Esophagus mucosa (tissue), 1 donor: ENCODE results near the gene STIP1. TPM values are rescaled to one million over a fixed set of nuclear protein-coding genes. Genes with fewer than 3 reads are reported as not detected.

Experiments used
- ATAC-seq: fragments of 200-7000 bp; cut with Tn5 transposase; one replicate; pipeline ENCODE4 v1.9.1; 2020
- total RNA-seq: library from RNA; stranded (reverse); gene quantifications from one replicate; pipeline ENCODE4 v1.2.4, GENCODE V29; 2023
- donor health status: DM: yes; HTN: yes; CAD: no.

Gene STIP1
- total RNA-seq, 1 donor from 2014 or later = 74.2 TPM

DNA sequence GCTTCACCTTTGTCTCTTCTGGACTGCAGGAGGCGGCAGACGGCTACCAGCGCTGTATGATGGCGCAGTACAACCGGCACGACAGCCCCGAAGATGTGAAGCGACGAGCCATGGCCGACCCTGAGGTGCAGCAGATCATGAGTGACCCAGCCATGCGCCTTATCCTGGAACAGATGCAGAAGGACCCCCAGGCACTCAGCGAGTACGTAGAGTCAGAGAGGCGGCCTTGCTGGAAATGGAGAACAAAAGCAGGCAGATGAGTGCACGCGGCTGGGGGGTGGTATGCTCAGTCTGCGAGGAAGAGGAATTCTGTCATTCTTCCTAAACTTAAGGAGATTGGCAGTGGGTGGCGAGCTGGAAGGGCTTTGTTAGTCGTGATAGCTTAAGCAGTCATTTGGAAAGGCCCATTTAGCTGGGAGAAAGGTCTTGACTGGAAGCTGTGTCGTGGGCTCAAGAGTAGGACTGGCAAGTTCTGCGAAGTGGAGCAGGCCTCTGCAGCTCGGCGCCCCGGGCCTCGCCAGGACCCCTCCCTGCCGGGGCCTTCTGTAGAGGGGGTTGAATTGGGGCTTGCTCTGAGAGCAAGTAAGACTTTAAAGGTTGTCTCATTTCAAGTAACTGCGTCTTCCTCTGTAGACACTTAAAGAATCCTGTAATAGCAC, 17.6 kb downstream of the STIP1 start:
- no peak for ATAC-seq

DNA sequence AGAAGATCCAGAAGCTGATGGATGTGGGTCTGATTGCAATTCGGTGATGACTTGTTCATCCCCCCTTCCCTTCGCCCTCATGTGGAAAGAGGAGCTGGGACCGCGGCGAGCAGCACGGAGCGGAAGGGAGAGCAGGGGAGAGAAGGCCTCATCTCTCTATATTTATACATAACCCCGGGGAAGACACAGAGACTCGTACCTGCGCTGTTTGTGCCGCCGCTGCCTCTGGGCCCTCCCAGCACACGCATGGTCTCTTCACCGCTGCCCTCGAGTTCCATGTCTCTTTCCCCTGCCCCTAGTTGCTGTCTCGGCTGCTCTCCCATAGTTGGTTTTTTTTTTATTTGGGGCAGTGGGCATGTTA, 18.1 kb downstream of the STIP1 start:
- no peak for ATAC-seq

DNA sequence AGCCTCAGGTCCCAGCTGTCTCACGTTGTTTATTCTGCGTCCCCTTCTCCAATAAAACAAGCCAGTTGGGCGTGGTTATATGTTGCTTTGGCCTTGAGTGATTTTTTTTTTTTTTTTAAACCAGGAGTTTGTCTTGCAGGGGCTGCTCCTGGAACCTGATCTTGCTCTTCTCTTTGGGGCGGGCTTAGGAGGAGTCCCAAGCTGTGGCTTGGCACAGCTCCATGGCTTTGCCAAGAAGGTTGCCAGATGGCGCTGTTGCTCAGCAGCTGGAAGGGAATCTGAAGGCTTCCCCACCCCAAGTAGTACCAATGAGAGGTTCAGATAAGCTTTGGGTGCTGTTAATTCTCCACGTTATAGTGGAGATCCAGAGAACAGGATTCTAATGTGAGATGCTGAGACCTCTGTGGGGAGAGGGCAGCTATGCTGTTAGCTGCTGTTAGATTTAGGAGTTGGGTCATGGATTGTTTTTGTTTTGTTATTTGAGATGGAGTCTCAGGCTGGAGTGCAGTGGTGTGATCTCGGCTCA, 18.6 kb downstream of the STIP1 start:
- peak; percentile 69 for ATAC-seq

DNA sequence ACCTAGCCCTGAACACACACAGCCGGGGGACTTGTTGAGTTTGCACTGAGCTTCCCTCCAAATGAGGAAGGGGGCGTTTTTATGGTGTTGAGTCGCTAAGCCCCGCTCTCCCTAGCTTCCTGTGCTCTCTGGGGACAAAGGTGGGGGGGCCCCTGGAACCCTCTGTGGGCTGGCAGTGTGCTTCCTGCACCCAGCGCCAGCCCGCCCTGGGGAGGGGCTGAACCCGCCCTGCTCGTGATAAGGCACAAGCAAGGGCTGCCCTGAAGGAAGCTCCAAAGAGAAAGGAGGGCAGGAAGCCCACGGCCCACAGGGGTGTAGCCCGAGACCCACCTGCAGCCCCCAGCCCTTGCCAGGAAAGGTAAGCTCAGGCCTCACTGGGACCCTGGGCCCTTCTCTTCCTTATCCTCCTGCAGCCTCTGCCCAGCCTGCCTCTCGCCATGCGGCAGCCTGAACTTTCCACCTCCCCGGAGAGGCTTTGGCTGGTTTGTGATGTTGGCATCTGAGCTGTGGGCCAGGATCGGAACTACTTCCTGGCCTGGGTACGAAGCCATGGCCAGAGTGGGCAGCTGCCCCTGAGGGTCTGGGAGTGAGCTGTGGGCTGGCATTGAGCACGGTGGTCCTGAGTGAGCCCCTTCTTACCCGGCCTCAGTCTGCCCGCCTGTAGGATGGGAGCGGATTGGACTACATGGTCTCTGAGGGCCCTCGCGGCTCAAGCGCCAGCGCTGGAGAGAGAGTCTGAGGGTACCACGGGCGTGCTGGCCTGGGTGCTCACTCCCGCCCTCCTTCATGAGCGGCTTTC, 20.7 kb downstream of the STIP1 start, which contains the start of gene FERMT3:
TSS of gene FERMT3 (plus strand) at position 265 of the 799 bp plus-strand sequence. CDS start 644 bp downstream, outside the sequence.
- ATAC-seq = peak; percentile 20

DNA sequence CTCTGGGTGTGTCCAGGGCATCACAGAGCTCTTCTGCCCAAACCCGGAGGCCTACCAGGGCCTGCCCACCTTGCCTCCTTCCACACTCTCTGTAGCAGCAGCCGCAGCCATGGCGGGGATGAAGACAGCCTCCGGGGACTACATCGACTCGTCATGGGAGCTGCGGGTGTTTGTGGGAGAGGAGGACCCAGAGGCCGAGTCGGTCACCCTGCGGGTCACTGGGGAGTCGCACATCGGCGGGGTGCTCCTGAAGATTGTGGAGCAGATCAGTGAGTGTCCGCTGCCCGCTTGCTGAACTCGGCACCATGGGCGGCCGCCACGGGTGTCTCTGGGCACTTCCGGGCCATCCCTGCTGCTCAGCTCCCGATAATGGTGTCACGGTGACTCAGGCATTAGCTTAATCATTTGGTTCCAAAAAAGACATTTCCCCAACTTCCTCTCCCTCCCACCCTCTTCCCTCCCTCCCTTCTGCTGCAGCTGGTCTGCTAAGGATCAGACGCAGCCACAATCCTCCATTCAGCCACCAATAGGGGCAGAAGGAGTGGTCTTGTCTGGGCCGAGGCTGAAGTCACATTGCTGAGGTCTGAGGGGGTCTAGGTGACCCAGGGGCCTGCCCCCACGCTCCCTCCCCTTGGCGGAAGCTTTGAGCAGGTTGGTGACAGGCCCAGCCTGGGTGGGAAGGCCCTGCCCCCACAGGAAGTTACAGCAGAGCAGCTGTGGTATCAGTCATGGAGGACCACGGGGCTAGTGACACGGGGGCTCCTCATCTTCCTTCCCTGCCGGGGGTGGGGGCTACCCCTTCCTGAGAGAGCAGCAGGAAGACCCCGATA, 21.5 kb downstream of the STIP1 start:
- ATAC-seq = peak; percentile 32

DNA sequence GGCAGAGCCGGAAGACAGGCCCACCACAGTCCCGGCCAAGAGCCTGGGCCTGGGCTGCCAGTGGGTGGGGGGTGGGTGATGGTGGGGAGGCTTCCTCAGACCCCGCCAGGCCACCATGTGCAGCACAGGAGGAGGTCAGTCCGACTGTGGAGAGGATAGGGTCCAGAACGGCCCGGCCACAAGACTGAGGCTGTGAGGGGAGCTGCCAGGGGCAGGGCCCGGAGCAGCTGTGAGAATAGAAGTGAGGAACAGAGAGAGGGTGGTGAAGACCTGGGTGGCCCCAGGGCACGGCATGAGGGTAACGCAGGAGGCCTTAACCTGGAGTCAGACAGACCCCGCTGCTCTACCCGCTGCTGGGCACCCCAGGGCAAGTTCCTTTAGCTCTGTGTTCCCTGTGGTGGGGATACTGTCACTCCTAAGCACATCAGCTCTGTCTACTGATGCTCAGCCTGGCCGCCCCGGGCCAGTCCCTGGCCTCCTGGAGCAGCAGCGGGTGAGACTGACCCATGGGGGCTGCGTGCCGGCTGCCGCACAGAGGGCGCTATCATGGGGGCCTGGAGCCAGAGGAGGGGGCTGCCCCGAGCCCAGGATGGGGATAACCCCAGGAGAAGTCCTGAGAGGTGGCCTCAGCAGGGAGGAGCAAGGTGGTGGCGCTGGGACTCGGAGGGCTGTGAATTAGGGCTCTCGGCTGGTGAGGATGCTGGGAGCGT, 22.3 kb downstream of the STIP1 start:
- no peak for ATAC-seq

DNA sequence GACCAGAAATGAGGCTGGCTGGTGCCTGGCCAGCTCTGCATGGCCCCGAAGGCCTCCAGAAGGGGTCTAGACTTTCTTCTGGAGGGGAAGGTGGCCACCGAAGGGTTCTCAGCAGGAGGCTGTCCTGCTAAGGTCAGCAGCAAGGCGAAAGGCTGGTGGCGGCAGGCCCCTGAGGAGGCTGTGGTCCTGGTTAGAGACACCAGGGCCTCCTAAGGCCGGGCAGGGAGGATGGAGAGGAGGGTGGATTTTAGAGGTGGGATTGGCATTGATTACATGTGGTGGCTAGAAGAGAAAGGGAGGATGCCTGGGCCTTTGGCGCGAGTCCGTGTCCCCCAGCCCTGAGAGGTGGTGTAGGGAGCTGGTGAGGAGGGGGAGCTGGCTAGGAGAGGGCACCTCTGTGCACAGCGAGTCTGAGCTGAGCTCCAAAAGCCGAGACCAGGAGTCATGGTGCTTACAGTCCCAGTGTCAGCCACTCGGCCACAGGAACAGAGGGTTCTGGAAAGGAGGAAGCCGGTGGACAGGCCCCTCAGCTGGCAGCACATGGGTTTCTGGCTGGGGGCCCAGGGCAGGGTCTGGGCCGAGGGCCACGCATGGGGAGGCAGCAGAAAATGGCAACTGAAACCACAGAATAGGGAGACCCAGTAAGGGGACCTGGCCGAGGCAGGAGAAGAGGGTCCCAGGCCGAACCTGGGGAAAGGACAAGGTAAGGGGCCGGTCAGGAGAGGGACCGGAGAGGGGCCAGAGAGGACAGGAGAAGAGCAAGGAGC, 23.0 kb downstream of the STIP1 start:
- ATAC-seq = no peak

DNA sequence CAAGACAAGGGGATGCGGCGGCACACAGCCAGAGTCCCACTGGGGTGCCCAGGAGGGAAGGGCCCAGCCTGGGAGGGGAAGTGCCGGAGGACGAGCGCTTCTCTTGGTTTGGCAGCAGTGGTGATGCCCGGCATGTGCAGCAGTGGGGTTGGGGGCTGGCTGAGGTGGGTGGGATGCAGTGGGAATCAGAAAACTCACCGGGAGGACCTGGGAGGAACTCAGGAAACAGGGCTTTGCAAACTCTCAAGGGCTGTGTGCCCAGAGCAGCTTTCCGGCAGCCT, 23.5 kb downstream of the STIP1 start:
- ATAC-seq = no peak

DNA sequence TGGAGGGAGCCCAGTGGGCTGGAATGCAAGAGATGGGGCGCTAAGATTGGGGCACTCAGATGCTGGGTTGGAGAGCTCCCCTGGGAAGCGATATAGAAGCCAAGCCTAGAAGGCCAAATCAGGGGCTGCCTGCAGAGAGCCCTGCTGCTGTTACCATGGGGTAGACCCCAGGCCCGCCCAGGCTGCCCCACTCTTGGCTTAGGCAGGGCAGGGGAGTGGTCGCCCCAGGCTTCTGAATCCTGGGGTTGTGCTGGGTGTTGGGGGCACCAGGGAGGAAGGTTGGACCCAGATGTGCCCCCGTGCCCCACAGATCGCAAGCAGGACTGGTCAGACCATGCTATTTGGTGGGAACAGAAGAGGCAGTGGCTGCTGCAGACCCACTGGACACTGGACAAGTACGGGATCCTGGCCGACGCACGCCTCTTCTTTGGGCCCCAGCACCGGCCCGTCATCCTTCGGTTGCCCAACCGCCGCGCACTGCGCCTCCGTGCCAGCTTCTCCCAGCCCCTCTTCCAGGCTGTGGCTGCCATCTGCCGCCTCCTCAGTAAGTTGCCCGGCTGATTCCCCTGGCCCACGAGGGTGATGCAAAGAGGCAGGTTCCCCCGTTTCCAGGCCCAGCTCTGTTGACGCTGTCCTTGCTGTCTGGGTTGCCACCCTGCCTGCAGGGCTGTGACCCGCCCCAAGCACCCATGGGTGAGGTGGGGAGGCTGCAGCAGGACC, 24.5 kb downstream of the STIP1 start:
- no peak for ATAC-seq

DNA sequence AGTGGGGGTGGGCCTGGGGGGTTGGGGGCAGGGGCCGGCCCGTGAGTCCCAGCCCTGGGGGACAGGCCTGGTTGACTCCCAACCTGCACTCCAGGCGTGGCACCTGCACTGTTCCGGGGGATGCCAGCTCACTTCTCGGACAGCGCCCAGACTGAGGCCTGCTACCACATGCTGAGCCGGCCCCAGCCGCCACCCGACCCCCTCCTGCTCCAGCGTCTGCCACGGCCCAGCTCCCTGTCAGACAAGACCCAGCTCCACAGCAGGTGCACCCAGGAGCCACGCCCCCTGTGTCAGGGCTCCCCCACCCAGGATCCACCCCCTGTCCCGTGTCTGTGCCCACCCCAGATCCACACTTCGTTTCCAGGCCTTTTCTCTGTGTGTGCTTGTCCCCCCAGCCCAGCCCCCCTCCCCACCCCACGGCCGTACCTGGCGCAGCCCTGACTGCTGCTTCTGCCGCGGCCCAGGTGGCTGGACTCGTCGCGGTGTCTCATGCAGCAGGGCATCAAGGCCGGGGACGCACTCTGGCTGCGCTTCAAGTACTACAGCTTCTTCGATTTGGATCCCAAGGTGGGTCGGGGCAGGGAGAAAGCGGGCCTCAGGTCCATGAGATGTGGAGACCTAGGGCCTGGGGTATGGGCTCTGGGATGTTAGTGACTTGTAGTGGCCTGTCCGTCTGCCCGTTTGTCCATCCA, 25.4 kb downstream of the STIP1 start:
- no peak for ATAC-seq

DNA sequence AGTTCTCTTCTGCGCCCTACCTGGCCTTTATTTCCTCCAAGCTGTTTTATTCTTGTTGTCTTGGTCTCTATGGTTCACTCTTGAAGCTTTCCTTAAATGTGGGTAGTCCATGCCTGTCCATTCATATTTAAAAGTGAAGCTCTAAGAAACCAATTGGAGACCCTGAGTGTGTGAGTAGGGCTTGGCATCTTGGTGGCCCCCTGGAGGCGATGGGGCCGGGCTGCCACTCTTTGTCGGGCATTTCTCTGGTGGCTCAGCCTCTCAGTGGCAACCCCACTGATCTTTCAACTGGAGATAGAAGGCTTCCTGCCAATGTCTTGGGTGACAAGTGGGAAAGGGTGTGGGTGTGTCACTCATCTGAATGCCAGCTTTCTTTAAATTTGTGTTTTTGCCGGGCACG, 30.9 kb downstream of the STIP1 start:
- no peak for ATAC-seq

DNA sequence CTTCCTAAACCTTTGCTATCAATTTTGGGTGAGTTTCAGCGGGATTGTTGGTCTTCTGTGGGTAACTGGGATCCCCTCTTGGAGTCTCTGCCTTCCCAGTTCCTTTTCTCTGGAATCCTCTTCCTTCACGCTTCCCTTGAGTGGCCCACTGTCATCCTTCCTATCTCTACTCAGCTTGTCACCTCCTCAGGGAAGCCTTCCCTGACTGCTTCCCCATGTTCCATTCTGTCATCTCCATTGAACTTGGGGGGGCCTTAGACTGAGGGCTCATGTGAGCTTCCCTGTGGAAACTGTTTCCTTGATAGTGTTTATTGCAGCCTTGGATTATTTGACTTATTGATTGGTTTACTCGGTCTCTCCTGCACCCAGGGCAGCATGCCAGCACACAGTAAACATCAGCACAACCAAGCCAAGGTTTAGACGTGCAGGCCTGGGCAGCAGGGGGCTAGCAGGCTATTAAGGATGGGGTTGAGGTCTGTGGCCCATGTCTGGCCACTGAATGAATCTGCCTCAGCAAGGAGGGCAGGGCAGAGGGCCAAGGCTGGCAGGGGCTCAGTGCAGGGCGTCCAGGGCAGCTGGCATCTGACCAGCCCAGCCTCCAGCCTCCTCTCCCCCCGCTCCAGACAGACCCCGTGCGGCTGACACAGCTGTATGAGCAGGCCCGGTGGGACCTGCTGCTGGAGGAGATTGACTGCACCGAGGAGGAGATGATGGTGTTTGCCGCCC, 32.8 kb downstream of the STIP1 start:
- no peak for ATAC-seq

DNA sequence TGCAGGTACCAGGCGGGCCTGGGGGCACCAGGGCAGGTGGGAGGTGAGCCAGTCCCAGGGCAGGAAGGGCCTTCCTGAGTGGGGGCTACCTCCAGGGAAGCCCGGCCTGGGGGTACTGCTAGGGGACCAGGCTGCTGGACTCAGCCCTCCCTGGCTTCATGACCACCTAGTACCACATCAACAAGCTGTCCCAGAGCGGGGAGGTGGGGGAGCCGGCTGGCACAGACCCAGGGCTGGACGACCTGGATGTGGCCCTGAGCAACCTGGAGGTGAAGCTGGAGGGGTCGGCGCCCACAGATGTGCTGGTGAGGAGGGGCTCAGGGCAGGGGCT, 33.3 kb downstream of the STIP1 start:
- no peak for ATAC-seq

DNA sequence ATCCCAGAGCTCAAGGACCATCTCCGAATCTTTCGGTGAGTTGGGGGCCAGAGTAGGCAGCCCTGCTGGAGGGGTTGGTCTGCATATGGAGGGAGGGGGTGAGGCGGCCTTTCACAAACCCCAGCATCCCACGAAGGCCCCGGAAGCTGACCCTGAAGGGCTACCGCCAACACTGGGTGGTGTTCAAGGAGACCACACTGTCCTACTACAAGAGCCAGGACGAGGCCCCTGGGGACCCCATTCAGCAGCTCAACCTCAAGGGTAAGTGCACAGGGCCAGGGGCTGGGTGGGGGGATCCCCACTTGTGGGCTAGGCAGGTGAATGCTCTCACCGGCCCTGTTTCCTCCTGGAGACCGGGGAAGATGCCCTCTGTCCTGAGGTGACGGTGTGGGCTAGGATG, 33.8 kb downstream of the STIP1 start:
- no peak for ATAC-seq

DNA sequence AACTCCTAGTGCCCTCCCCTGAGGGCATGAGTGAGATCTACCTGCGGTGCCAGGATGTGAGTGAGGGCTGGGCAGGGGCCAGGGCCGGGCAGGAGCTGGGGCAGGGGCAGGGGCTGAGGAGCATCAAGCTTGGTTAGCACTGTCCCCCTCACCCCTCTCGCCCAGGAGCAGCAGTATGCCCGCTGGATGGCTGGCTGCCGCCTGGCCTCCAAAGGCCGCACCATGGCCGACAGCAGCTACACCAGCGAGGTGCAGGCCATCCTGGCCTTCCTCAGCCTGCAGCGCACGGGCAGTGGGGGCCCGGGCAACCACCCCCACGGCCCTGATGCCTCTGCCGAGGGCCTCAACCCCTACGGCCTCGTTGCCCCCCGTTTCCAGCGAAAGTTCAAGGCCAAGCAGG, 34.3 kb downstream of the STIP1 start:
- ATAC-seq = no peak

DNA sequence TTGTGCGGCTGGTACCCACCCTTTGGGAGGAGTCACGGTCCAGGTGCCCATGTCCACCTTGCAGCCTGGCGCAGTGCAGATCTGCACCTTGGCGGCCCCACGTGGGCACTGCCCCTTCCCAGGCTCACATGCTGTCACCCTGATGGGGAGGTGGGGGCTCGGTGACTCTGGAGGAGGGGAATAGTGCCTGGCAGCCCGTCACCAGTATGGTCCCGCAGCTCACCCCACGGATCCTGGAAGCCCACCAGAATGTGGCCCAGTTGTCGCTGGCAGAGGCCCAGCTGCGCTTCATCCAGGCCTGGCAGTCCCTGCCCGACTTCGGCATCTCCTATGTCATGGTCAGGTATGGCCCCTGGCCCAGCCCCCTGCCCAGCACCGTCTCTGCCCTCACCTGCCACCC, 34.8 kb downstream of the STIP1 start:
- no peak for ATAC-seq

DNA sequence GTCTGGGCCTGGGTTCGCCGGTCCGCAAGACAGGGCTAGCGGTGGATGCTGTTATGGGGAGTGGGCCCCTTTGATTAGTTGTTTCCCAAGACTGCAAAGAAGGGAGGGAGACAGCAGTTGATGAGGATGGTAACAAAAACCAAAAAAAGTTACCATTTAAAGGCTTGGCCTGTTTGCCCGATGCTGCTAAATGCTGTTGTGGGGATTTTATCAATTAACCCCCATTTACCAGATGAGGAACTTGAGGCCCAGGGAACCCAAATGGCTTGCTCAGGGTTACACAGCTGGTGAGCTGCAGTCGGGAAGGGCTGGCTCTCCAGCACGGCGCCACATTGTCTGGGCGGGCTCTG, 36.7 kb downstream of the STIP1 start:
- no peak for ATAC-seq

DNA sequence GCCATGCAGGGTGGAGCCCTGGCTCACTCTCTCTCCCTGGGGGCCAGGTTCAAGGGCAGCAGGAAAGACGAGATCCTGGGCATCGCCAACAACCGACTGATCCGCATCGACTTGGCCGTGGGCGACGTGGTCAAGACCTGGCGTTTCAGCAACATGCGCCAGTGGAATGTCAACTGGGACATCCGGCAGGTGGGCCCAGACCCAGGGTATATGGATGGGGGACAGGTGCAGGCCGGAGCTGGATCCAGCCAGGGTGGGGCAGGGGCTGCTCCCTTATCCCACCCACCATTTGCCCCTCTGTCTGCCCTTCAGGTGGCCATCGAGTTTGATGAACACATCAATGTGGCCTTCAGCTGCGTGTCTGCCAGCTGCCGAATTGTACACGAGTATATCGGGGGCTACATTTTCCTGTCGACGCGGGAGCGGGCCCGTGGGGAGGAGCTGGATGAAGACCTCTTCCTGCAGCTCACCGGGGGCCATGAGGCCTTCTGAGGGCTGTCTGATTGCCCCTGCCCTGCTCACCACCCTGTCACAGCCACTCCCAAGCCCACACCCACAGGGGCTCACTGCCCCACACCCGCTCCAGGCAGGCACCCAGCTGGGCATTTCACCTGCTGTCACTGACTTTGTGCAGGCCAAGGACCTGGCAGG, 37.2 kb downstream of the STIP1 start:
- ATAC-seq = no peak

DNA sequence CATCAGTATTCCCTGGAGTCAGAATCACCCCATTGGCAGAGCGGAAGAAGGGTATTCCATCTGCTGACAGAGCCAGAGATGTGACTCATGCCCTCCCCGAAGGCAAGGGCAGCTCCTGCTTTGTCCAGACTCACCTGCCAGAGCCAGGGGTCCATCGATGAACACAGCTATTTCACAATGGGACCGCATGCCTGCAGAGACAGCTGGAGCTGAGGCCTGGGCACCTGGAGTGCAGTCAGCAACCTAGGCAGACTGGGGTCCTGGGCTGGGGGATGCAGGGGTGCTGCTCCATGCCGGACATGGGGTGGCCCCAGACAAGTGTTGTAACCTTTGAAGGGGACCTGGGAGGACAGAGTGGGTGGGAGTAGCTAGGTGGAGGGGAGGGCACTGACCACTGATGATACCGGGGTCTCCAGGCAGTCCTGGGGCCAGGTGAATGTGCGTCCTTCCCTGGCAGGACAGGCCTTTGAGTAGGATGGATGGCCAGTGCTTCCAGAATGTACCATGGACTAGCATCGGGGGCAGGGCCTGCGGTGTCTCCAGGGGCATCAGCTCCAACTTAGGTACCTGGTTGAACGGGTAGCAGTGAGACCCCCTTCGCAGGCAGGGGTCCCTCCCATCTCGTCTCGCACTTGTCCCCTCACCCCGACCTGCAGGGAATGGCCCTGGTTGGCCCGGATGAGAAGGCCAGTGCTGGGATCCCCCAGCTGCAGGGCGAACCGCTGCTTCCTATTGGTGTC, 38.4 kb downstream of the STIP1 start:
- no peak for ATAC-seq
